ENCODE results near the gene TRAF3IP1.

DNA sequence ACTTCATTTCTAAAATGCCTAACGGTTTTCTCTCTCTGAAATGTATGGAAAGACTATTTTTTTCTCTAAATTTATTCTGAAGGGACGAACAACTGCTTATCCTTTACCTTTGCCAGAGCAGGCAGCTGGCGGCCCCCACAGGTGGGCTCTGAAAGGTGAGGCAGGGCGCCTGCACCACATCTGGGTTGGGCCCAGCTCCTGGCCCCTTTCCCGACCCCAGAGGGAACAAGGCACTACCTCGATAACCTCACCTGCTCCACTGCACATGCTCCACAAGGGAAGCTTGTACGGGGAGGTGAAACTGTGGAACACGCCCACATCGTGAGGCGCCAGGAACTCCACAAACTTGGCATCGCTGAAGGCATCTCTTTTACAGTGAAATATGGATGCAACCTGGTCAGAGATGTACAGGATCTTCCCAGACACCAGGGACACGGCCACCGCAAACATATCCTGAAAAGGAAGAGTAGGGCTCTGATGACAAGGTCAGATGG lies 49.2 kb upstream of the TRAF3IP1 start:
- TF ChIP-seq, protein P1, sequence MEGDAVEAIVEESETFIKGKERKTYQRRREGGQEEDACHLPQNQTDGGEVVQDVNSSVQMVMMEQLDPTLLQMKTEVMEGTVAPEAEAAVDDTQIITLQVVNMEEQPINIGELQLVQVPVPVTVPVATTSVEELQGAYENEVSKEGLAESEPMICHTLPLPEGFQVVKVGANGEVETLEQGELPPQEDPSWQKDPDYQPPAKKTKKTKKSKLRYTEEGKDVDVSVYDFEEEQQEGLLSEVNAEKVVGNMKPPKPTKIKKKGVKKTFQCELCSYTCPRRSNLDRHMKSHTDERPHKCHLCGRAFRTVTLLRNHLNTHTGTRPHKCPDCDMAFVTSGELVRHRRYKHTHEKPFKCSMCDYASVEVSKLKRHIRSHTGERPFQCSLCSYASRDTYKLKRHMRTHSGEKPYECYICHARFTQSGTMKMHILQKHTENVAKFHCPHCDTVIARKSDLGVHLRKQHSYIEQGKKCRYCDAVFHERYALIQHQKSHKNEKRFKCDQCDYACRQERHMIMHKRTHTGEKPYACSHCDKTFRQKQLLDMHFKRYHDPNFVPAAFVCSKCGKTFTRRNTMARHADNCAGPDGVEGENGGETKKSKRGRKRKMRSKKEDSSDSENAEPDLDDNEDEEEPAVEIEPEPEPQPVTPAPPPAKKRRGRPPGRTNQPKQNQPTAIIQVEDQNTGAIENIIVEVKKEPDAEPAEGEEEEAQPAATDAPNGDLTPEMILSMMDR (IDR thresholded peaks at IDR 0.05; ENCODE audit: low read depth, low read length, missing input control): no peak
- no peak for TF ChIP-seq RAD21 (IDR thresholded peaks at IDR 0.05)
- TF ChIP-seq NR2F2 (IDR thresholded peaks at IDR 0.05): no peak
- TF ChIP-seq, protein P2, sequence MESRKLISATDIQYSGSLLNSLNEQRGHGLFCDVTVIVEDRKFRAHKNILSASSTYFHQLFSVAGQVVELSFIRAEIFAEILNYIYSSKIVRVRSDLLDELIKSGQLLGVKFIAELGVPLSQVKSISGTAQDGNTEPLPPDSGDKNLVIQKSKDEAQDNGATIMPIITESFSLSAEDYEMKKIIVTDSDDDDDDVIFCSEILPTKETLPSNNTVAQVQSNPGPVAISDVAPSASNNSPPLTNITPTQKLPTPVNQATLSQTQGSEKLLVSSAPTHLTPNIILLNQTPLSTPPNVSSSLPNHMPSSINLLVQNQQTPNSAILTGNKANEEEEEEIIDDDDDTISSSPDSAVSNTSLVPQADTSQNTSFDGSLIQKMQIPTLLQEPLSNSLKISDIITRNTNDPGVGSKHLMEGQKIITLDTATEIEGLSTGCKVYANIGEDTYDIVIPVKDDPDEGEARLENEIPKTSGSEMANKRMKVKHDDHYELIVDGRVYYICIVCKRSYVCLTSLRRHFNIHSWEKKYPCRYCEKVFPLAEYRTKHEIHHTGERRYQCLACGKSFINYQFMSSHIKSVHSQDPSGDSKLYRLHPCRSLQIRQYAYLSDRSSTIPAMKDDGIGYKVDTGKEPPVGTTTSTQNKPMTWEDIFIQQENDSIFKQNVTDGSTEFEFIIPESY (IDR thresholded peaks at IDR 0.05): no peak
- TF ChIP-seq, protein P3, sequence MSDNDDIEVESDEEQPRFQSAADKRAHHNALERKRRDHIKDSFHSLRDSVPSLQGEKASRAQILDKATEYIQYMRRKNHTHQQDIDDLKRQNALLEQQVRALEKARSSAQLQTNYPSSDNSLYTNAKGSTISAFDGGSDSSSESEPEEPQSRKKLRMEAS (IDR thresholded peaks at IDR 0.05): no peak
- no peak for TF ChIP-seq SP1 (IDR thresholded peaks at IDR 0.05)
- no peak for TF ChIP-seq RXRA (IDR thresholded peaks at IDR 0.05)
- TF ChIP-seq FOXA2 (IDR thresholded peaks at IDR 0.05): no peak
- TF ChIP-seq YY1 (IDR thresholded peaks at IDR 0.05): no peak

Measured in liver (tissue), 3 donors.